Measurements from ENCODE around the gene ABHD17A. TPM values are rescaled to one million over a fixed set of nuclear protein-coding genes. Genes with fewer than 3 reads are reported as not detected.

ABHD17A gene
- total RNA-seq, 1 experiment from 2014 or later = 47.5 TPM

DNA sequence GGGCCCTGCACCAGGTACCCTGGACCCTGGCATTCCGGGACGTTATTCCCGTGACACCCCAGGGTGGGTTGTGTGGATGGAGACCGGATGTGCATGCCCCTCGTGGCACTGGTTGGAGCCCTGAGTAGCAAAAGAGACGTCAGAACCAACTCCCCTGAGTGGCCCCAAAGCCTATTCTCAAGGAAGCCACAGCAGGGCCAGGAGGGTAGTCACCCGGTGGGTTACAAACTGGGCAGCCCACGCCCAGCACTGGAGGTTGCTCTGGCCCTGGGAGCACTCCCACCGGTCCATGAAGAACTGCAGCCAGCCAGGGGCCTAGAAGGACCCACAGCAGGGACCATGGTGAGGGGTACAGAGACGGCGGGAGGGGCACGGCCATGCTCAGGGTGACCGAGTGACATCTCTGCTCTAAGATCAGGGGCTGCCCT, 29.5 kb downstream of the ABHD17A start:
- H4K5ac ChIP-seq (ENCODE audit: insufficient read length, low read depth, low read length) = no peak overlapping the region
- H3K18ac ChIP-seq (ENCODE audit: insufficient read length, low read depth, low read length) = no peak overlapping the region
- H3T11ph ChIP-seq (ENCODE audit: low read length) = no peak overlapping the region
- no peak overlapping the region for H2BK120ac ChIP-seq (ENCODE audit: low read depth, low read length, poor library complexity, severe bottlenecking)
- peaks cover 0 to 7% (median 0%) of the 10 kb centered on the region in 3 experiments; a peak in 2 of 7 replicates for H3K36me3 Mint-ChIP-seq (ENCODE audit: insufficient read depth in 1 of 3, low read depth in 3 of 3)
- no CpG with 5 or more reads among the region's 13 CpGs for WGBS (ENCODE audit: extremely low coverage, insufficient read length, low lambda C conversion rate)
- no peak overlapping the region for H2AFZ ChIP-seq (ENCODE audit: low read length)
- no peaks in the 10 kb centered on the region for H3K27me3 Mint-ChIP-seq (ENCODE audit: low read depth)
- H2BK5ac ChIP-seq (ENCODE audit: insufficient read length, low read length) = no peak overlapping the region
- no peaks in the 10 kb centered on the region for H3K9me3 ChIP-seq (ENCODE audit: control insufficient read depth, low read depth, low read length)
- no peak overlapping the region for H2AK5ac ChIP-seq (ENCODE audit: insufficient read length, low read length)
- peak overlapping the region; percentile 35 for H3K4me2 ChIP-seq (ENCODE audit: insufficient read depth, insufficient read length, low read length)
- no peak overlapping the region for H4K91ac ChIP-seq (ENCODE audit: insufficient read length, low read depth, low read length)
- peaks cover 11% of the 10 kb centered on the region for H3K79me1 ChIP-seq (ENCODE audit: insufficient read depth, low read depth, low read length, poor library complexity, severe bottlenecking)
- H3K56ac ChIP-seq (ENCODE audit: insufficient read length, low read depth, low read length) = no peak overlapping the region
- no peak overlapping the region for H3K27ac Mint-ChIP-seq
- H2BK15ac ChIP-seq (ENCODE audit: low read depth, low read length) = no peak overlapping the region
- H3K4me1 Mint-ChIP-seq = peaks cover 34 to 72% of the 10 kb centered on the region in 2 experiments
- no peak overlapping the region for H4K8ac ChIP-seq (replicated peaks; ENCODE audit: insufficient read length, low read depth, low read length)
- H3K27me3 ChIP-seq (ENCODE audit: insufficient read depth, low read length) = no peaks in the 10 kb centered on the region
- H3K4ac ChIP-seq (ENCODE audit: low read depth, low read length) = no peak overlapping the region
- no peak for DNase-seq
- peak overlapping the region; percentile 9 for H3K27ac ChIP-seq (ENCODE audit: insufficient read length, low read depth, low read length)
- H3K4me1 ChIP-seq (ENCODE audit: insufficient read depth, low read length) = peaks cover 7% of the 10 kb centered on the region; the same call in 1 of the 2 replicates
- H2BK20ac ChIP-seq (ENCODE audit: low read depth, low read length, poor library complexity, severe bottlenecking) = no peak overlapping the region
- no peaks in the 10 kb centered on the region for H3K9me3 Mint-ChIP-seq
- peaks cover 23% of the 10 kb centered on the region; the same call in 1 of the 2 replicates for H3K79me2 ChIP-seq (ENCODE audit: insufficient read depth, low read length)
- TF ChIP-seq, protein P1, sequence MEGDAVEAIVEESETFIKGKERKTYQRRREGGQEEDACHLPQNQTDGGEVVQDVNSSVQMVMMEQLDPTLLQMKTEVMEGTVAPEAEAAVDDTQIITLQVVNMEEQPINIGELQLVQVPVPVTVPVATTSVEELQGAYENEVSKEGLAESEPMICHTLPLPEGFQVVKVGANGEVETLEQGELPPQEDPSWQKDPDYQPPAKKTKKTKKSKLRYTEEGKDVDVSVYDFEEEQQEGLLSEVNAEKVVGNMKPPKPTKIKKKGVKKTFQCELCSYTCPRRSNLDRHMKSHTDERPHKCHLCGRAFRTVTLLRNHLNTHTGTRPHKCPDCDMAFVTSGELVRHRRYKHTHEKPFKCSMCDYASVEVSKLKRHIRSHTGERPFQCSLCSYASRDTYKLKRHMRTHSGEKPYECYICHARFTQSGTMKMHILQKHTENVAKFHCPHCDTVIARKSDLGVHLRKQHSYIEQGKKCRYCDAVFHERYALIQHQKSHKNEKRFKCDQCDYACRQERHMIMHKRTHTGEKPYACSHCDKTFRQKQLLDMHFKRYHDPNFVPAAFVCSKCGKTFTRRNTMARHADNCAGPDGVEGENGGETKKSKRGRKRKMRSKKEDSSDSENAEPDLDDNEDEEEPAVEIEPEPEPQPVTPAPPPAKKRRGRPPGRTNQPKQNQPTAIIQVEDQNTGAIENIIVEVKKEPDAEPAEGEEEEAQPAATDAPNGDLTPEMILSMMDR (conservative IDR thresholded peaks at IDR 0.05) = no peak
- peak overlapping the region in 1 of 2 experiments; percentile 56; a peak in 1 of 5 replicates for H3K4me3 Mint-ChIP-seq
- H2BK12ac ChIP-seq (ENCODE audit: insufficient read length, low read depth, low read length) = no peak overlapping the region
- peaks cover 6% of the 10 kb centered on the region for H3K23me2 ChIP-seq (ENCODE audit: insufficient read length, low read depth, low read length, poor library complexity, severe bottlenecking)
- H4K20me1 ChIP-seq (ENCODE audit: control insufficient read depth, insufficient read depth, insufficient read length) = no peaks in the 10 kb centered on the region
- no peak overlapping the region for H3K23ac ChIP-seq (ENCODE audit: insufficient read length, low read depth, low read length)
- no peak overlapping the region for H3K14ac ChIP-seq (ENCODE audit: insufficient read depth, low read length)
- no peak overlapping the region for H3K9ac ChIP-seq (ENCODE audit: extremely low read depth, insufficient read length, low read length)
